ENCODE measurements around the gene PORCN.

DNA sequence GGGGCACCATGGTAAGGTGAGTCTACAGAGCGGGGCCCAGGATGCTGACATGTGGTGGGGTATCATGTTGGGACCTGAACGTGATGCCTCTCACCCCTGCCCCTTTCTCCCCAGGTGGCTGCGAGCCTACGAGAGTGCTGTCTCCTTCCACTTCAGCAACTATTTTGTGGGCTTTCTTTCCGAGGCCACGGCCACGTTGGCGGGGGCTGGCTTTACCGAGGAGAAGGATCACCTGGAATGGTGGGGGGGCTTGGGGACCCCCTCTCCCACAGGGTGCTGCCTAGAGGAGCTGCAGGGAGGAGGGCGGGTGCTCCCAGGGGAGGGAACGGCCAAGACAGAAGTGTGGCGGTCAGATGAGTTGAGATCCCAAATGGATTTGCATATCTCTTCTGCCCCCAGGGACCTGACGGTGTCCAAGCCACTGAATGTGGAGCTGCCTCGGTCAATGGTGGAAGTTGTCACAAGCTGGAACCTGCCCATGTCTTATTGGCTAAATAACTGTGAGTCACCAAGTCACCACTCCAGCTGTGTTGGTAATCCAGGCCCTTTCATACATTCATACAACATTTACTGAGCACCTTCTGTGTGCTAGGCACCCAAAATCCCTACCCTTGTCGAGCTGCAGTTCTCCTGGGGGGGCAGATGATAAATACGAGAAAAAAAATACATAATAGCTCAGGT is 5.5 kb downstream of the PORCN start:
- TF ChIP-seq POLR2A (IDR thresholded peaks at IDR 0.05; ENCODE audit: low read length) (no peak), GATA1 (IDR thresholded peaks at IDR 0.05; ENCODE audit: low read depth, low read length) (no peak)
